Spleen (tissue), 11 donors: ENCODE data around the gene FOXO6. TPM values are rescaled to one million over a fixed set of nuclear protein-coding genes. Genes with fewer than 3 reads are reported as not detected.

Source experiments
- DNase-seq: peaks from one replicate; pipeline ENCODE4 v3.0.0-alpha.2; 2020
- H3K27ac ChIP-seq, 8 donors: fragments of 200-600 bp; sonication (generic) in 7 of 8; 1 replicate in 4 of 8; 2 replicates in 4 of 8; pipeline versions ENCODE4 v1.5.0 to v1.8.0; 2016 to 2021; ENCODE audit warnings: inconsistent platforms in 4 of 8, mild to moderate bottlenecking in 4 of 8, moderate library complexity in 1 of 8
- H3K27me3 ChIP-seq, 7 donors: fragments of 200-600 bp; sonication (generic) in 6 of 7; replicated peaks in 1 of 7; 1 replicate in 4 of 7; 2 replicates in 3 of 7; pipeline versions ENCODE4 v1.5.0 to v1.8.0; 2016 to 2021; ENCODE audit warnings: inconsistent platforms in 3 of 7, mild to moderate bottlenecking in 1 of 7
- H3K36me3 ChIP-seq, 6 donors: fragments of 200-600 bp; sonication (generic) in 5 of 6; 1 replicate in 4 of 6; 2 replicates in 2 of 6; pipeline versions ENCODE4 v1.5.0 to v1.8.0; 2016 to 2021; ENCODE audit warnings: inconsistent platforms in 2 of 6
- H3K4me1 ChIP-seq, 6 donors: fragments of 200-600 bp; sonication (generic) in 5 of 6; 1 replicate in 3 of 6; 2 replicates in 3 of 6; pipeline versions ENCODE4 v1.5.0 to v1.8.0; 2016 to 2021; ENCODE audit warnings: inconsistent platforms in 3 of 6
- H3K4me3 ChIP-seq, 8 donors: fragments of 200-600 bp; sonication (generic) in 7 of 8; 1 replicate in 4 of 8; 2 replicates in 4 of 8; pipeline versions ENCODE4 v1.5.0 to v1.8.0; 2016 to 2021; ENCODE audit warnings: inconsistent platforms in 4 of 8, mild to moderate bottlenecking in 4 of 8, moderate library complexity in 2 of 8
- H3K9me3 ChIP-seq, 8 donors: fragments of 200-600 bp; sonication (generic) in 7 of 8; 1 replicate in 4 of 8; 2 replicates in 4 of 8; pipeline versions ENCODE4 v1.5.0 to v1.8.0; 2016 to 2021; ENCODE audit warnings: inconsistent platforms in 4 of 8
- CTCF ChIP-seq, 11 experiments: fragments of 200-600 bp in 7 of 11; fragments of 450-650 bp in 4 of 11; sonication (generic) in 4 of 11; IDR thresholded peaks in 8 of 11; conservative IDR thresholded peaks in 3 of 11; 1 replicate in 7 of 11; 2 replicates in 4 of 11; pipeline versions ENCODE4 v1.4.0 to v1.8.0; 2016 to 2021; ENCODE audit warnings: antibody characterized with exemption in 11 of 11, inconsistent platforms in 4 of 11, mild to moderate bottlenecking in 1 of 11
- POLR2A ChIP-seq, 3 donors: fragments of 450-650 bp; IDR thresholded peaks; one replicate each; pipeline ENCODE4 v1.5.1; 2017; ENCODE audit warnings: antibody characterized with exemption in 3 of 3, mild to moderate bottlenecking in 1 of 3
- POLR2AphosphoS5 ChIP-seq, 3 donors: sonication (generic); formaldehyde crosslinking; IDR thresholded peaks; one replicate each; pipeline ENCODE4 v1.5.1; 2017; ENCODE audit warnings: antibody characterized with exemption in 3 of 3
- WGBS, 5 donors: extraction: QIAGEN DNeasy Blood & Tissue Kit in 3 of 5; methylation state at CpG; one replicate each; pipeline versions ENCODE4 v1.1.5 to v1.1.7; 2013 to 2018; 5-methylcytosine and 5-hydroxymethylcytosine counted together
- intact Hi-C: fragments of 100-400 bp; cut with DNase I; formaldehyde crosslinking; loops from one replicate; pipeline ENCODE4 v1.15.0; 2023; ENCODE audit warnings: low total_unique reads
- polyA plus RNA-seq, 3 donors: library from polyadenylated mRNA; stranded (reverse); fragments of 200-250 nt; gene quantifications; one replicate each; pipeline ENCODE4 v1.2.1, GENCODE V29; 2013
- total RNA-seq, 7 donors: library from RNA; depleted of rRNA in 3 of 7; stranded (reverse); fragments of >200 nt in 3 of 7; fragmentation: NEBNext Ultra II Directional in 4 of 7; extraction: Animal tissue kit (Norgen Biotek cat#: 25700) in 4 of 7; gene quantifications; one replicate each; pipeline versions ENCODE4 v1.1.0 to v1.2.1, GENCODE V29; 2016 to 2021
- donor health status: healthy with polysubstance abuse.
- donor health status: DM: no; HTN: no; CAD: no; lungs with moderate emphysema.
- donor health status: DM: no; HTN: no; CAD: no.
- donor health status: Bipolar disorder and iron deficiency.
- donor health status: healthy.
- donor health status: DM: no; HTN: no; CAD: no.
- donor health status: DM: yes; HTN: yes; CAD: no.

Gene FOXO6
- total and polyA plus RNA-seq, 10 donors, result 0.14 to 1.6 (median 0.32) TPM; not detected in 1

GRCh38 chr1:41354956-41355355 is 6.3 kb upstream of the FOXO6 start:
- peaks cover 0 to 8% (median 0%) of the 10 kb centered on the region in 6 donors for H3K4me1 ChIP-seq
- DNase-seq, result peak; percentile 48
- H3K36me3 ChIP-seq, result no peaks in the 10 kb centered on the region
- intact Hi-C loops, result no loop called here
- no peaks in the 10 kb centered on the region for H3K9me3 ChIP-seq
- peaks cover 0 to 30% (median 0%) of the 10 kb centered on the region in 7 donors for H3K27me3 ChIP-seq
- 69 to 100% (median 91%) methylated on average over 3 of the region's 3 CpGs for WGBS, 5 donors
- no peak overlapping the region for H3K4me3 ChIP-seq
- TF ChIP-seq POLR2A (IDR thresholded peaks at IDR 0.05) (no peak), CTCF (IDR thresholded peaks at IDR 0.05 in 8 of 11, conservative IDR thresholded peaks at IDR 0.05 in 3 of 11) (no peak), POLR2AphosphoS5 (IDR thresholded peaks at IDR 0.05) (no peak)
- H3K27ac ChIP-seq, result no peak overlapping the region

GRCh38 chr1:41355356-41355755 is 5.9 kb upstream of the FOXO6 start:
- no peaks in the 10 kb centered on the region for H3K36me3 ChIP-seq
- no peak overlapping the region for H3K27ac ChIP-seq
- intact Hi-C loops, result no loop called here
- H3K4me1 ChIP-seq, result peaks cover under 1 to 12% (median 2%) of the 10 kb centered on the region in 6 donors
- peak; percentile 65 for DNase-seq
- H3K4me3 ChIP-seq, result no peak overlapping the region
- H3K9me3 ChIP-seq, result no peaks in the 10 kb centered on the region
- peaks cover 0 to 33% (median 0%) of the 10 kb centered on the region in 7 donors for H3K27me3 ChIP-seq
- no peak for TF ChIP-seq CTCF (IDR thresholded peaks at IDR 0.05 in 8 of 11, conservative IDR thresholded peaks at IDR 0.05 in 3 of 11)
- TF ChIP-seq POLR2AphosphoS5 (IDR thresholded peaks at IDR 0.05), result no peak
- 91 to 100% (median 100%) methylated on average over 1 of the region's 1 CpG for WGBS, 5 donors

- Histone ChIP-seq H3K9me3 (no peaks in the 10 kb centered on the region), H3K4me3 (no peak overlapping the region), H3K27me3 (peaks cover 0 to 34% (median 0%) of the 10 kb centered on the region in 7 donors), H3K27ac (no peak overlapping the region), H3K36me3 (no peaks in the 10 kb centered on the region), H3K4me1 (peaks cover 5 to 16% (median 6%) of the 10 kb centered on the region in 6 donors)
- peak; percentile 25 for DNase-seq
- TF ChIP-seq CTCF (IDR thresholded peaks at IDR 0.05 in 8 of 11, conservative IDR thresholded peaks at IDR 0.05 in 3 of 11) (no peak), POLR2A (IDR thresholded peaks at IDR 0.05) (no peak)
- 72 to 82% (median 75%) methylated on average over 6 of the region's 6 CpGs for WGBS, 5 donors
- intact Hi-C loops, result no loop called here
These were observed 5.5 kb upstream of the FOXO6 start for GRCh38 chr1:41355761-41356160.

GRCh38 chr1:41356752-41357151 is 4.5 kb upstream of the FOXO6 start:
- no peaks in the 10 kb centered on the region for H3K36me3 ChIP-seq
- H3K27me3 ChIP-seq, result peaks cover 0 to 39% (median 3%) of the 10 kb centered on the region in 7 donors
- WGBS, 5 donors, result 89 to 94% (median 91%) methylated on average over 4 of the region's 4 CpGs
- DNase-seq, result no peak
- no peak overlapping the region for H3K4me3 ChIP-seq
- intact Hi-C loops, result no loop called here
- TF ChIP-seq POLR2A (IDR thresholded peaks at IDR 0.05) (no peak), POLR2AphosphoS5 (IDR thresholded peaks at IDR 0.05) (no peak), CTCF (IDR thresholded peaks at IDR 0.05 in 8 of 11, conservative IDR thresholded peaks at IDR 0.05 in 3 of 11) (no peak)
- H3K4me1 ChIP-seq, result peaks cover 6 to 22% (median 13%) of the 10 kb centered on the region in 6 donors
- H3K27ac ChIP-seq, result no peak overlapping the region
- no peaks in the 10 kb centered on the region for H3K9me3 ChIP-seq
